Stimulated activated CD8-positive, alpha-beta memory T cell treated with anti-CD3 and anti-CD28 coated beads, Interleukin-12 subunit alpha, Interleukin-12 subunit beta, amount 100 ng/mL, for 24 hours (primary cell): Measurements from ENCODE around the gene STIP1.
"Not testable (repeated sequence)": the region's sequence is repeated elsewhere in the genome, so short reads cannot be mapped to it uniquely, and the experiment has no call there.

Experiments
- DNase-seq: peaks from one replicate; pipeline ENCODE4 v3.0.0-alpha.2; 2020; ENCODE audit errors: extremely low read depth

The STIP1 gene

DNA sequence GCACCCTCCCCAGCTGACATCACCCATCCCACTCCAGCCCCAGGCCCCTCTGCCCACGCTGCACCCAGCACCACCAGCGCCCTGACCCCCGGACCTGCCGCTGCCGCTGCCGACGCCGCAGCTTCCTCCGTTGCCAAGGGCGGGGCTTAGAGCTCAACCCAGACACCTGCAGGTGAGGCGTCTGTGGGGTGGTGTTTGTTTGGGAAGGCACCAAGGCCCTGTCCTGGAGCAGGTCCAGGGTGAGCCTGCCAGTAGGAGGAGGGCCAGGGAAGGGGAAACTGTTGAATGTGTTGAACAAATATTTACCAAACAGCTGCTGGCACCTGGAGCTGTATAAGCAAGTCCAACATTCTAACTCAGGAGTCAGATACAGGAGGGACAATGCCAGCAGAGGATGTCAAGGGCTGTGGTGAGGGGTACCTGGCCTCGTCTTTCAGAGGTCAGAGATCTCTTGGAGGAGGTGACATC, 51.5 kb downstream of the STIP1 start:
- no peak for DNase-seq

GRCh38 chr11:64238076-64238475, 52.1 kb downstream of the STIP1 start:
- DNase-seq = no peak

GRCh38 chr11:64238999-64239398, 53.0 kb downstream of the STIP1 start:
- DNase-seq = no peak

GRCh38 chr11:64239662-64240434, 53.9 kb downstream of the STIP1 start:
- no peak for DNase-seq

- DNase-seq = peak; percentile 96
Observed at GRCh38 chr11:64240435-64241240, 54.7 kb downstream of the STIP1 start, which contains the start of gene FKBP2. FKBP2 (plus strand) TSS chr11:64241095; CDS start chr11:64242388, 1,293 bp downstream.

GRCh38 chr11:64241241-64241490, 55.2 kb downstream of the STIP1 start:
- peak; percentile 99 for DNase-seq

DNA sequence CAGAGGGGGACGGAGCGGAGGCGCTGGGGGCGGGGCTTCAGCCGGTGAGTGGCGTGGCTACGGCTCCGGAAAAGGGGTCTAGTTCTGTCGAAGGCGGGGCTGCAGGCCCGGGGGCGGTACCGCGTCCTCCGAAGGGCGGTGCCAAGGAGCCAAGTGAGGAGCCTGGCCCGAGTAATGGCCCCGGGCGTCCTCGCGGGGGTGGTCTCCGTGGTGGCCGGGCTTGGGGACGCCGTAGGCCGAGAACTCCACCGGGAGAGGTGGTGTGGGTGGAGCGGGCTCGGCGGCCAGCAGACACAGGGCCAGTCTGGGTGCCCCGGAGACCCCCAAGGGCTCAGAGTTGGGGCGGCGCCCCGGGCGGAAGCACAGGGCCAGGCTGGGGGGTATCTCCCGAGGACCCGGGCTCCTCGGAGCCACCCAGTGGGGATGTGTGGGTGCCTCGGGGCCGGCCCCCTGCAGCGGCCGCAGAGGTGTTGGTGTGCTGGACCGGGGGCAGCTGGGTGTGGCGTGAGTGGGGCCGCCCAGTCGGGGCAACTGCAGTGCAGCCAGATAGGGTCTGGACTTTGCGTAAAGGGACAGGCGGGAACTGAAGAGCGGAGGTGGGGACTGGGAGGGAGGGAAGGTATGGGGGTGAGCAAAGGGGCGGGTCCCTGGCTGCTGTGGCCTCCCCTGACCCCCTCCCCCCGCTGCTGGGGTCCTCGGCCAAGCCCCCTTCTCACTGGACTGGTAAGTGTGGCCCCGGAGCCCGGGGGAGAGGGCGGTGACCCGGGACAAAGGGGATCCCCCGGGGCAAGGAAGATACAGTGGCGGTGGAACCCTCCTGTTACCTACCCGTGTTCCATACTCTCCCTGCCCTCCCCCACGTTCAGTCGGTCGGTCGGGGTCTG, 55.8 kb downstream of the STIP1 start:
- no peak for DNase-seq

DNA sequence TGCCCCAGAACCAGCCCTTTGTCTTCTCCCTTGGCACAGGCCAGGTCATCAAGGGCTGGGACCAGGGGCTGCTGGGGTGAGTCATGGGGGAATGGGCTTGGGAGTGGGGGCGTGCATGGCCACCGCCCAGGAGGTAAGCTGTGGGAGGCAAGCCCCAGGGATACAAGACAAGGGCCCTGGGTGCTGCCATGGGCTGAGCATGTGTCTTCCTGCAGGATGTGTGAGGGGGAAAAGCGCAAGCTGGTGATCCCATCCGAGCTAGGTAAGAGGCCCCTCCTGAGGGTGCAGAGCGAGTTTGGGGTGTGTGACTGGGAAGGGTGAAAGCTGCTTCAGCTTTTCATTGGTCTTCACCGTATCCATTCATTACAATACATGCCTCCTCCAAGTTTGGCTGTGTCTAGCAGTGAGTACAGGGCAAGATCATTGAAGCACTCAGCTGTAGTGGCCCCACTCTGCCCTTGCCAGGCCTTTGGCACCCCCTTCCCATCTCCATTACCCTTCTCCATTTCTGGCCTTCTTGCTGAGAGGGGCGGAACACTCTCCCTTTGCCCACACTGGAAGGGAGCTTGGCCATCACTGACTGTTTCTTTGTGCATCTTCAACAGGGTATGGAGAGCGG, 57.4 kb downstream of the STIP1 start:
- no peak for DNase-seq

DNA sequence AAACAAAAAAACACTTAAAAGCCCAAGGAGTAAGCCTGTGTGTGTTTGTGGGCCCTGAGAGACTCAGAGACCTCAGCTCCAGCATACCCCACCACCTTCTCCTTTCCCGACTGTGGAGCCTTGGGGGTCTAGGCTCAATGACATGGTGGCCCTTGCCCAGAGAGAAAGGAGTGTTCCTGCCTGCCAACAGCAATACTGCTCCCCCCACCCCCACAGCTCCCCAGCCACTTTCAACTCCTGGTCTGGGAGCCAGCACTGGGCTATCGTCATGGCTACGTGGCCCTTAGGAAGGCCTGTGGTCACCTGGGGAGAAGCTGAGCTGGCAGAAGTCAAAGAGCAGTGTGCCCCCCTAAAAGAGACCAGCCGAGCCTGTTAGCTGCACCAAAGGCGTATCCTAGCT, 58.1 kb downstream of the STIP1 start:
- DNase-seq = no peak

- no peak for DNase-seq
Observed at GRCh38 chr11:64244966-64245365, 59.0 kb downstream of the STIP1 start.

DNA sequence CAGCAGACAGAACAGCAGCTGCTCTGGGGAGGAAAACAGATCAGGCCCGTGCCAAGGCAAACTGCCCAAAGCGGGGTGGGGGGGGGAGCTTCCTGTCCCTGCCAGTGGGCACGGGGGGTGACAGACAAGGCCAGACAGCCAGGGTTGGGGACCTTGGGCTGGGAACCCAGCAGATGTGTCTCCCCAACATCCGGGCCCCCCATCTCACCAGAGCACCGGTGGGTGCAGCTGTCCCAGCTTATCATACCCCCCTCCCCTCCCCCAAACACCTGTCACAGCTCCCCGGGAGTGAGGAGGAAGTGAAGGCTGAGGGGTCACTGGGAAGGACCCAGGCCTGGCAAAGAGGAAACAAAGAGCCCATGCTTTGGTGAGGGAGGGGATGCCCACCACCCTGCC, 59.4 kb downstream of the STIP1 start:
- no peak for DNase-seq

- no peak for DNase-seq
Observed at GRCh38 chr11:64245797-64246620, 60.0 kb downstream of the STIP1 start.

DNA sequence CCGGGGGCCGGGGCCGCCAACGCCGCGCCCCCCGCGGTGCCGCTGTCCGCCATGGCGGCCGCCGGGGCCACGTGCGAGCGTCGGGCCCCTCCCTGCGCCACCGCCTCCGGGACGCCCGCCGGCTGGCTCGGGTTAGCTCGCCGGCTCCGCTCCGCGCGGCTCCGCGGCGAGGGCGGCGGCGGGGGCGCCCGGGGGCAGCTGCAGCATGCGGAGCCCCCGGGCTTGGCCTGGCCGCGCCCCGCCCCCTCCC, 60.6 kb downstream of the STIP1 start:
- not testable (repeated sequence) for DNase-seq

- DNase-seq = peak; percentile 76
Observed at GRCh38 chr11:64246871-64247728, 61.1 kb downstream of the STIP1 start, which contains the start of gene PPP1R14B. PPP1R14B (minus strand) TSS chr11:64246943; CDS start chr11:64246673, 270 bp downstream.

GRCh38 chr11:64247729-64248531, 62.0 kb downstream of the STIP1 start:
- no peak for DNase-seq

GRCh38 chr11:64248578-64248977, 62.6 kb downstream of the STIP1 start:
- DNase-seq = no peak

DNA sequence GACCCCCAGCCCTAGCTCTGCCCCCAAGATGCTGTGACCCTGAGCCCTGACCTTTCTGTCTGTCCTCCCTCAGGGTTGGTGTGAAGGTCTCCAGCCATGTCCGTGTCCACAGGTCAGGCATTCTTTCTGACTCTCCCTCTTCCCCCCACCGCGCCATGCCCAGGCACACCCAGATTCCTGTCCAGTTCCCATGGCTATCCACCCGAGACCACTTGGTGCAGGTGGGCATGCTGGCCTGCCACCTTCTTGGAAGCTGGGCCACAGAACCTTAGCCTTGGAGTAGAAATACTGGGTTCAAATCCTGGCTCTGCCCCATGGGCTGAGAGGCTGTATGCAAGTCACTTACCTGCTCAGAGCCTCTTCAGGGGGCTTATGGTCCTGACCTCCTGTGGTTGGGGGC, 63.1 kb downstream of the STIP1 start:
- DNase-seq = no peak

GRCh38 chr11:64249563-64250414, 63.8 kb downstream of the STIP1 start:
- no peak for DNase-seq
